HG03457 (cell line): Measurements from ENCODE around the gene CORO1A.
"Not testable (repeated sequence)": the region's sequence is repeated elsewhere in the genome, so short reads cannot be mapped to it uniquely, and the experiment has no call there.

Experiments used
- ATAC-seq: cut with Tn5 transposase; IDR thresholded peaks from one replicate; pipeline ENCODE4 v1.9.1; 2021; ENCODE audit warnings: moderate number of reproducible peaks; ENCODE audit not compliant: unreplicated experiment

The CORO1A gene

GRCh38 chr16:30199608-30200343 lies 16.4 kb downstream of the CORO1A start:
- not testable (repeated sequence) for ATAC-seq

- ATAC-seq, result not testable (repeated sequence)
Observed at GRCh38 chr16:30205541-30206236, 22.3 kb downstream of the CORO1A start.

GRCh38 chr16:30206252-30206651 lies 22.9 kb downstream of the CORO1A start:
- ATAC-seq, result not testable (repeated sequence)

- not testable (repeated sequence) for ATAC-seq
Observed at GRCh38 chr16:30207063-30207704, 23.8 kb downstream of the CORO1A start.

GRCh38 chr16:30209032-30209431 lies 25.6 kb downstream of the CORO1A start:
- ATAC-seq, result not testable (repeated sequence)

- ATAC-seq, result not testable (repeated sequence)
Observed at GRCh38 chr16:30211414-30211813, 28.0 kb downstream of the CORO1A start.

GRCh38 chr16:30217082-30217481 lies 33.7 kb downstream of the CORO1A start:
- ATAC-seq, result not testable (repeated sequence)
